Fibroblast of mammary gland (primary cell): ENCODE measurements around the gene OARD1.
A peak's percentile ranks its signal among the peaks of the same experiment; 100 is the strongest.

Experiments used
- DNase-seq: peaks from one replicate; pipeline ENCODE4 v3.0.0-alpha.2; 2010; ENCODE audit warnings: low read depth
- H3K4me3 ChIP-seq: 2 replicates; pipeline ENCODE4 v1.5.1; 2011; ENCODE audit warnings: low read depth, mild to moderate bottlenecking, low read length, moderate library complexity; ENCODE audit not compliant: control insufficient read depth
- CTCF ChIP-seq: conservative IDR thresholded peaks from 2 replicates; pipeline ENCODE4 v1.5.1; 2011; ENCODE audit warnings: low read depth, low read length, inconsistent platforms; ENCODE audit not compliant: control insufficient read depth, insufficient read depth

OARD1 gene

GRCh38 chr6:41098366-41098765, 26.2 kb upstream of the OARD1 start:
- no peak overlapping the region for H3K4me3 ChIP-seq
- peak; percentile 3 for DNase-seq
- no peak for TF ChIP-seq CTCF

- TF ChIP-seq CTCF: no peak
- H3K4me3 ChIP-seq: no peak overlapping the region
Observed at GRCh38 chr6:41097467-41098090, 25.4 kb upstream of the OARD1 start.

GRCh38 chr6:41093729-41094128, 21.6 kb upstream of the OARD1 start:
- DNase-seq: peak; percentile 25
- no peak for TF ChIP-seq CTCF
- H3K4me3 ChIP-seq: no peak overlapping the region

More at GRCh38 chr6:41097467-41098090, 25.4 kb upstream of the OARD1 start:
- DNase-seq: no peak

- peak; percentile 41 for TF ChIP-seq CTCF
- DNase-seq: peak; percentile 44
- H3K4me3 ChIP-seq: no peak overlapping the region
Observed at GRCh38 chr6:41092421-41093140, 20.4 kb upstream of the OARD1 start.

GRCh38 chr6:41090841-41091761, 18.9 kb upstream of the OARD1 start:
- H3K4me3 ChIP-seq: no peak overlapping the region
- TF ChIP-seq CTCF: no peak
- DNase-seq: no peak

GRCh38 chr6:41088451-41088850, 16.3 kb upstream of the OARD1 start:
- TF ChIP-seq CTCF: no peak
- DNase-seq: no peak
- no peak overlapping the region for H3K4me3 ChIP-seq
